ENCODE results near the gene THAP10.
"Not testable (repeated sequence)": the region's sequence is repeated elsewhere in the genome, so short reads cannot be mapped to it uniquely, and the experiment has no call there.

THAP10 gene

GRCh38 chr15:70892002-70892911 lies at the start of gene THAP10, which contains the start of gene LRRC49:
TSS of gene THAP10 (minus strand) at chr15:70892433. CDS start at chr15:70892272, 161 bp downstream.
TSS of gene LRRC49 (plus strand) at chr15:70892826. CDS start at chr15:70892895, 69 bp downstream.
- no peak for DNase-seq (ENCODE audit: low read depth)

- no peak for DNase-seq (ENCODE audit: low read depth)
Measured at GRCh38 chr15:70936326-70936725, 44.1 kb upstream of the THAP10 start.

- no peak for DNase-seq (ENCODE audit: low read depth)
Measured at GRCh38 chr15:70935631-70936030, 43.4 kb upstream of the THAP10 start.

GRCh38 chr15:70933411-70933810 lies 41.2 kb upstream of the THAP10 start:
- no peak for DNase-seq (ENCODE audit: low read depth)

- DNase-seq (ENCODE audit: low read depth): no peak
Measured at GRCh38 chr15:70932397-70932796, 40.2 kb upstream of the THAP10 start.

- no peak for DNase-seq (ENCODE audit: low read depth)
Measured at GRCh38 chr15:70931821-70932220, 39.6 kb upstream of the THAP10 start.

- not testable (repeated sequence) for DNase-seq (ENCODE audit: low read depth)
Measured at GRCh38 chr15:70926914-70927313, 34.7 kb upstream of the THAP10 start.

- DNase-seq (ENCODE audit: low read depth): no peak
Measured at GRCh38 chr15:70923311-70924080, 31.3 kb upstream of the THAP10 start.

- DNase-seq (ENCODE audit: low read depth): no peak
Measured at GRCh38 chr15:70922119-70922518, 29.9 kb upstream of the THAP10 start.

- no peak for DNase-seq (ENCODE audit: low read depth)
Measured at GRCh38 chr15:70920981-70921696, 28.9 kb upstream of the THAP10 start.

- no peak for DNase-seq (ENCODE audit: low read depth)
Measured at GRCh38 chr15:70917955-70918354, 25.7 kb upstream of the THAP10 start.

- no peak for DNase-seq (ENCODE audit: low read depth)
Measured at GRCh38 chr15:70916531-70916930, 24.3 kb upstream of the THAP10 start.

GRCh38 chr15:70912187-70912586 lies 20.0 kb upstream of the THAP10 start:
- no peak for DNase-seq (ENCODE audit: low read depth)

GRCh38 chr15:70910958-70911357 lies 18.7 kb upstream of the THAP10 start:
- no peak for DNase-seq (ENCODE audit: low read depth)

- DNase-seq (ENCODE audit: low read depth): no peak
Measured at GRCh38 chr15:70907784-70908471, 15.7 kb upstream of the THAP10 start.

- DNase-seq (ENCODE audit: low read depth): no peak
Measured at GRCh38 chr15:70906842-70907241, 14.6 kb upstream of the THAP10 start.

- DNase-seq (ENCODE audit: low read depth): no peak
Measured at GRCh38 chr15:70902107-70902506, 9.9 kb upstream of the THAP10 start.

GRCh38 chr15:70892912-70893560 lies 803 bp upstream of the THAP10 start:
- DNase-seq (ENCODE audit: low read depth): no peak

- no peak for DNase-seq (ENCODE audit: low read depth)
Measured at GRCh38 chr15:70882361-70882760, 9.9 kb downstream of the THAP10 start.

- DNase-seq (ENCODE audit: low read depth): no peak
Measured at GRCh38 chr15:70880781-70881180, 11.5 kb downstream of the THAP10 start.

- no peak for DNase-seq (ENCODE audit: low read depth)
Measured at GRCh38 chr15:70879401-70879800, 12.8 kb downstream of the THAP10 start.

Data from activated gamma-delta T cell treated with anti-CD3 and anti-CD28 coated beads, Interleukin-2, amount 50 U/mL, for 16 hours (primary cell).